H7 (cell line): ENCODE measurements around the gene NCKAP5. TPM values are rescaled to one million over a fixed set of nuclear protein-coding genes. Genes with fewer than 3 reads are reported as not detected.

Experiments used
- DNase-seq: peaks from one replicate; pipeline ENCODE4 v3.0.0; 2012
- H3K27me3 ChIP-seq: 2 replicates; pipeline ENCODE4 v1.6.0; 2011; ENCODE audit warnings: mild to moderate bottlenecking, low read length; ENCODE audit not compliant: control insufficient read depth, insufficient read depth
- H3K36me3 ChIP-seq: replicated peaks from 2 replicates; pipeline ENCODE4 v1.5.1; 2011; ENCODE audit warnings: low read length; ENCODE audit not compliant: control insufficient read depth, insufficient read depth
- H3K4me3 ChIP-seq: 2 replicates; pipeline ENCODE4 v1.5.1; 2011; ENCODE audit warnings: low read depth, mild to moderate bottlenecking, control low read depth, low read length, moderate library complexity; ENCODE audit not compliant: insufficient read depth
- total RNA-seq: library from RNA; depleted of rRNA; stranded (reverse); fragments of >200 nt; shearing (Covaris generic); gene quantifications from 2 replicates; pipeline ENCODE4 v1.2.3, GENCODE V29; 2014

The NCKAP5 gene
- total RNA-seq, 1 experiment from 2014 or later = 0.55 TPM

GRCh38 chr2:132665401-132666140, 902.7 kb downstream of the NCKAP5 start:
- Histone ChIP-seq H3K27me3 (peaks cover 30% of the 10 kb centered on the region), H3K4me3 (no peak overlapping the region), H3K36me3 (no peaks in the 10 kb centered on the region)
- DNase-seq = no peak

DNA sequence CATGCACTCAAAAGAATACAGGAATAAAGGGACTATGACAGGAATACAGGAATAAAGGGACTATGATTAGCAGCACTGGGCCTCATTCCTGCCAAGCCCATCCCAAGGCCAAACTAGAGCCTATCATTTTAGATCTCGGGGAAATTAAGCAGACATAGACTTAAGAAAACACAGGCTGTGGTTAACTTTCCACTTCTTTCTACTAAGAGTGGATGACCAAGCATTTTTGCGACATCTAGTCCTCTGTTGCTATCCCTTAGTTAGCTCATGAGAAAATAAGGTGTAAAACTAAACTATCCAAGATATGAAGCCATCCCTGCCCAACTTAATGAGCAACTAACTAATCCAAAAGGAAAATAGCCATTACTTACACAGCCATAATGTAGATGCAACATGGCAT, 904.2 kb downstream of the NCKAP5 start:
- peaks cover 16% of the 10 kb centered on the region for H3K27me3 ChIP-seq

GRCh38 chr2:132662732-132663131, 905.5 kb downstream of the NCKAP5 start:
- Histone ChIP-seq H3K27me3 (peaks cover 2% of the 10 kb centered on the region), H3K4me3 (no peak overlapping the region), H3K36me3 (no peaks in the 10 kb centered on the region)
- DNase-seq = no peak

More for the DNA sequence above, 904.2 kb downstream of the NCKAP5 start:
- DNase-seq = no peak
- no peaks in the 10 kb centered on the region for H3K36me3 ChIP-seq
- no peak overlapping the region for H3K4me3 ChIP-seq

- H3K36me3 ChIP-seq = no peaks in the 10 kb centered on the region
- no peak overlapping the region for H3K4me3 ChIP-seq
- H3K27me3 ChIP-seq = no peaks in the 10 kb centered on the region
- no peak for DNase-seq
These were observed 908.9 kb downstream of the NCKAP5 start for GRCh38 chr2:132659331-132659730.

GRCh38 chr2:132656266-132656975, 911.8 kb downstream of the NCKAP5 start:
- DNase-seq = no peak
- no peaks in the 10 kb centered on the region for H3K36me3 ChIP-seq
- H3K27me3 ChIP-seq = no peaks in the 10 kb centered on the region
- H3K4me3 ChIP-seq = no peak overlapping the region

GRCh38 chr2:132654968-132655367, 913.3 kb downstream of the NCKAP5 start:
- Histone ChIP-seq H3K4me3 (no peak overlapping the region), H3K36me3 (no peaks in the 10 kb centered on the region), H3K27me3 (no peaks in the 10 kb centered on the region)
- no peak for DNase-seq

DNA sequence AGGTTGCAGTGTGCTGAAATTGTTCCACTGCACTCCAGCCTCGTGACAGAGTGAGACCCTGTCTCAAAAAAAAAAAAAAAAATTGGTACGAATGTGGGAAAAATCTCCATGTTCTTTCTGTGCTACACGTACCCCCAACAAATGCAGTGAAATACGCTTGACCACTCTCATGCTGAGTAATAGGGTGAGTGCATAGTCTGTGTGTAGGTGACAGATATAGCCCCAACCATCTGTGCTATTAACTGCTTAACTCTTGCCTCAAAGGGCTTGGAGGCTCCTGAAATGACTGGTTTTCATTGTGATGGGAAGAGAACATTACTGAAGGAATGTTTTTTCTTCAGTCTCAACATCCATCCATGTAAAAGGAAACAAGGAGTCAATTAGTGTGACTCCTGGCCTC, 913.9 kb downstream of the NCKAP5 start:
- no peaks in the 10 kb centered on the region for H3K36me3 ChIP-seq
- DNase-seq = no peak
- H3K4me3 ChIP-seq = no peak overlapping the region
- H3K27me3 ChIP-seq = no peaks in the 10 kb centered on the region

DNA sequence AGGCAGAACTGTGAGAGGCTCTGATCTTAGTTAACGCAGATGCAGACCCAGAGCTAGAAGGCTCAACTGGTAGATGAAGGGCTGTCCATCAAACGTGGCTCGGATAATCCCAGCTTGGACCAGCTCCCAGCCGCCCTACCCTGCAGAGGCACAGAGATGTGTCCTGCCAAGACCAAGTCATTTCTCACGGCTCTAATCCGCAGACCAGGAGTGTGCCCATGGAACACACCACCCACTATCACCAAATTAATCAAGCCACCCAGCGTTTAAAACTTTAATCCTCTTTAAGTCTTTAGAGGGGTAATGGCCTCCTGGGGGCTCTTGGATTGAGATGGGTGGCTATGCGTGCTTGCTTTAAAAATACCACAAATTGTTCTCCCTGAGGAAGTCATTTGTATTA, 915.8 kb downstream of the NCKAP5 start:
- no peaks in the 10 kb centered on the region for H3K27me3 ChIP-seq
- no peaks in the 10 kb centered on the region for H3K36me3 ChIP-seq
- no peak overlapping the region for H3K4me3 ChIP-seq
- DNase-seq = no peak

GRCh38 chr2:132651115-132652045, 916.9 kb downstream of the NCKAP5 start:
- H3K36me3 ChIP-seq = no peaks in the 10 kb centered on the region
- DNase-seq = peak; percentile 58
- H3K27me3 ChIP-seq = no peaks in the 10 kb centered on the region
- H3K4me3 ChIP-seq = no peak overlapping the region

DNA sequence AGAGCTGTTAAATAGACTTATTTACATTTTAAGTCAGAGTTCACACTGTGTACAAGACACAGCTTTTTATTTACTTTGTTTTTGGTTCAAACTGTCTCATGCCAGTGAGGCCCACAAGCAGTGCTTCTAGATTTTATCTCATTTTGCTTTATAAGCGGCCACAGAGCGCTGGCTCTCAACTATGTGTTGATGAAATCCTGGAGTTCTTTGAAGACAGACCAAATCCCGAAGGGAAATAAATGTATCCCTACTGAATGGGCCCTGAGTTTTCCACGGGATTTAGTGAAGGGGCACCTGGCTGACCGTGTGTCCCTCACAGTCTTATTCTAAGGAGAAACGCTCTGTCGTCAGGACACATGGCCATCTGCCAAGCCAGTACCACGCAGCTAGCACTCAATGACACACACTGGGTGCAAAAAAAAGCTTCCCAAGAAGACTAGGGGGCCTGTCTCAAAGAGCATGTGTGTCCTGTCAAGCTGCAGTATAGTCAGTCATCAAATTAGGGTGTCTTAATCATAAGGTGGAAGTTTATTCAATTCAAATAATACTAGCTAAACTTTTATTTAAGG, 921.6 kb downstream of the NCKAP5 start:
- Histone ChIP-seq H3K27me3 (no peaks in the 10 kb centered on the region), H3K4me3 (no peak overlapping the region), H3K36me3 (no peaks in the 10 kb centered on the region)
- DNase-seq = no peak

DNA sequence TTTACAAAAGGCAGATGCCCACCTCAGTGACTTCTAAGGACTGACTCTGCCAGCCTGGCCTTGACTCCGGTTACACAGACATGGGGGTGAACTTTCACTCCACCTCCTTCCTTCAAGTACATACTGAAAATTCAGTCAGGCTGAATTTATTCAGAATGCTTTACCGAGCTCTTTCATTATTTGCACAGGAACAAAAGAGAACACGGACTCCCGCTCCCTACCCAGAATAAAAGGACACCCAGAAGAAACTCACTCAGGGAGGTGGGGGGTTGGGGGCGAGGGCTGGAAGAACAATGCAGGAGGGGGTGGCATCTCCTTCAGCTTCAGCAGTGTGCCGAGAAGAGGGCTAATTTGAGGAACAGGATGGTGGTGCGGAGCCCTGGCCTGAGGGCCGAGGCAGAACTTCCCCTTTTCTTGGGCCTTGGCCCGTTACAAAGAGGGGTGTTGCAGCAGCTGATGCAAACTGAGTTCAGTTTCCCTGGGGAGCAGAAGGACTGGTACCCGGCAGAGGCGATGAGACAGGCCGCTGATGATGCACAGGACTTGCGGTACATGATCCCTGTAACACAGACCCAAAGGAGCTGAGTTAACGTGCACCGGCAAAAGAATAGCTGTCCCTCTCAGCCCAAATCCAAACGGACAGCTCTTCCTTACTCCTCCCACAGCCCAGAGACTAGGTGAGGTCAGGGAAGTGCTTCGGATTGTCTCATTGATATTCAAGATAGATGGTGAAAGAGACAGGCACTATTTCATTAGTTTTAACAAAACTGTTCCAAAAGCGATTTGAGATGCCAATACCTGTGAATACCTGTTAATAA, 922.3 kb downstream of the NCKAP5 start:
- Histone ChIP-seq H3K27me3 (no peaks in the 10 kb centered on the region), H3K36me3 (no peaks in the 10 kb centered on the region), H3K4me3 (no peak overlapping the region)
- DNase-seq = peak; percentile 20

GRCh38 chr2:132645176-132645575, 923.1 kb downstream of the NCKAP5 start:
- Histone ChIP-seq H3K4me3 (no peak overlapping the region), H3K36me3 (no peaks in the 10 kb centered on the region), H3K27me3 (no peaks in the 10 kb centered on the region)
- no peak for DNase-seq

DNA sequence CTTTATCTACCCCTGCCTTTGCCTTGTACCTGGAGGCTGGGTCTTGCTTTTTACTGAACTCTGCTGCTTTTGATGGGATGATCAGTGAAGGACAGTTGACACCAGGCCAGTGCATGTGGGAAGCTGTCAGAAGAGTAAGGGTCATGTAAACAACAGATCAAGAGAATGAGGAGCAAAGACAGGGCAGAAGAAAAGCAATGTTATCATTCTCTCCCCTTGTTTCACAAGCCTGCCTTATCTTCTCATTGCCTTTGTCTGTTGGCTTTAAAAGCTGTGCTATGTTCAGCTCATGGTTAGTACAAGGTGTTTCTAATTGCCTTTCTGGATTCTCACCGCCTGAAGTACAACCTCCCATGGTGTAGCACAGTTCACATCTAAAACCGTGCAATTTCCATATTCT, 925.8 kb downstream of the NCKAP5 start:
- no peak for DNase-seq
- Histone ChIP-seq H3K27me3 (no peaks in the 10 kb centered on the region), H3K36me3 (no peaks in the 10 kb centered on the region), H3K4me3 (no peak overlapping the region)

GRCh38 chr2:132641819-132642218, 926.4 kb downstream of the NCKAP5 start:
- no peaks in the 10 kb centered on the region for H3K36me3 ChIP-seq
- no peaks in the 10 kb centered on the region for H3K27me3 ChIP-seq
- H3K4me3 ChIP-seq = no peak overlapping the region
- DNase-seq = no peak
